Measurements from ENCODE around the gene ANKRD1. TPM values are rescaled to one million over a fixed set of nuclear protein-coding genes. Genes with fewer than 3 reads are reported as not detected.

The ANKRD1 gene
- total and polyA plus RNA-seq, 2 donors (not counting 1 experiment from before 2014, with no cell fraction given): under 0.01 to 13.1 TPM

DNA sequence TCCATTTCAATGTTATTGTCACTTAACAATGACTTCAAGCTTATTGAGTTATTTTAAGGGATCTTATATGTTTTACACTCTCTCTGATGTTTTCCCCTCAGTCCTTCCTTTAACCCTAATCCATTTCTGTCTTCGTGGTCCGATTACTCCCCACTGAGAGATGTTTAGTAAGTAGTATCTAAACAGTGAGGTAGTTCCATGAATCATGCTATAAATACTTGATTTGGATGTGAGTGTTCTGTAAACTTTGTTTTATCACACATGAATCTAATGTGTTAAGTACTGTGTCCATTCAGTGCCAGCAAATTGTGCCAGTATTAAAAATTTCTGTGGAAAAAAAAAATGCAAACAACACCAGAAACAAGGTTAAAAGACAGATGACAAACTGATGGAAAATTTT is 30.5 kb downstream of the ANKRD1 start:
- peaks cover 4% of the 10 kb centered on the region for H3K4me1 ChIP-seq (ENCODE audit: control insufficient read depth, extremely low read depth, insufficient read depth, low read length)
- peak in 1 of 2 donors; percentile 36 for DNase-seq (ENCODE audit: low read depth in 2 of 2)

DNA sequence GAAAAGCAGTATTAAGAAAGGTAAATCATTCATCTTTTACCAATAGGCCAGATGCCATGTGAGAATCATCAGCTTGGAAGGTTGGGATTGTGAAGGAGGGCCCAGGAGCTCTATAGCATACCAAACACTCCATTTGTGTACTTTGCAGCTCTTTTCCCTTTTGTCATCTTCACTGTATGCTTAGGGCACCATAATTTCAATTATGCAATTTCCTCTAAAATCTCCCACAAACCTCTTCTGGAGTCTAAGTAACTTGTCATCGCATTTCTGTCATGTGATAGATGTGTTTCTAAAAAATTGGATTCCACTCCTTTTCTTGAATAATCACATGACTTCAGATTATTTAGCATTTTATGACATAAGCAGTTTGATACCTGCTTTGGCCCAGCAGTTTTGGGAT is 31.3 kb downstream of the ANKRD1 start:
- DNase-seq (ENCODE audit: low read depth in 2 of 2): no peak
- no peaks in the 10 kb centered on the region for H4K20me1 ChIP-seq (ENCODE audit: control insufficient read depth, extremely low read depth, insufficient read depth, low read length)
- H3K9me3 ChIP-seq (ENCODE audit: control insufficient read depth, insufficient read depth, low read depth, low read length): no peaks in the 10 kb centered on the region
- H3K9ac ChIP-seq (ENCODE audit: insufficient read depth, low read length): no peak overlapping the region
- TF ChIP-seq, protein P1, sequence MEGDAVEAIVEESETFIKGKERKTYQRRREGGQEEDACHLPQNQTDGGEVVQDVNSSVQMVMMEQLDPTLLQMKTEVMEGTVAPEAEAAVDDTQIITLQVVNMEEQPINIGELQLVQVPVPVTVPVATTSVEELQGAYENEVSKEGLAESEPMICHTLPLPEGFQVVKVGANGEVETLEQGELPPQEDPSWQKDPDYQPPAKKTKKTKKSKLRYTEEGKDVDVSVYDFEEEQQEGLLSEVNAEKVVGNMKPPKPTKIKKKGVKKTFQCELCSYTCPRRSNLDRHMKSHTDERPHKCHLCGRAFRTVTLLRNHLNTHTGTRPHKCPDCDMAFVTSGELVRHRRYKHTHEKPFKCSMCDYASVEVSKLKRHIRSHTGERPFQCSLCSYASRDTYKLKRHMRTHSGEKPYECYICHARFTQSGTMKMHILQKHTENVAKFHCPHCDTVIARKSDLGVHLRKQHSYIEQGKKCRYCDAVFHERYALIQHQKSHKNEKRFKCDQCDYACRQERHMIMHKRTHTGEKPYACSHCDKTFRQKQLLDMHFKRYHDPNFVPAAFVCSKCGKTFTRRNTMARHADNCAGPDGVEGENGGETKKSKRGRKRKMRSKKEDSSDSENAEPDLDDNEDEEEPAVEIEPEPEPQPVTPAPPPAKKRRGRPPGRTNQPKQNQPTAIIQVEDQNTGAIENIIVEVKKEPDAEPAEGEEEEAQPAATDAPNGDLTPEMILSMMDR (conservative IDR thresholded peaks at IDR 0.05 in 1 of 2, IDR thresholded peaks at IDR 0.05 in 1 of 2; ENCODE audit: low read depth in 1 of 2, low read length in 2 of 2): no peak
- no peak for TF ChIP-seq EZH2 (IDR thresholded peaks at IDR 0.05; ENCODE audit: low read length, missing control alignments)
- peaks cover 5% of the 10 kb centered on the region for H3K4me1 ChIP-seq (ENCODE audit: control insufficient read depth, extremely low read depth, insufficient read depth, low read length)
- peaks cover 7% of the 10 kb centered on the region for H3K36me3 ChIP-seq (ENCODE audit: control insufficient read depth, insufficient read depth, low read length)
- no peak overlapping the region for H2AFZ ChIP-seq (ENCODE audit: low read length)
- no peaks in the 10 kb centered on the region for H3K79me2 ChIP-seq (ENCODE audit: control insufficient read depth, insufficient read depth, low read length)
- peak overlapping the region; percentile 7 for H3K4me2 ChIP-seq (ENCODE audit: extremely low read depth, insufficient read depth, low read length)
- no peak overlapping the region for H3K4me3 ChIP-seq (replicated peaks in 1 of 4; ENCODE audit: control extremely low read depth in 1 of 4, insufficient read depth in 1 of 4, low read depth in 3 of 4, low read length in 4 of 4)
- no peak overlapping the region for H3K27ac ChIP-seq (ENCODE audit: insufficient read depth, low read length)
- H3K27me3 ChIP-seq (ENCODE audit: control insufficient read depth, insufficient read depth, low read length): no peaks in the 10 kb centered on the region

More for the DNA sequence above, 30.5 kb downstream of the ANKRD1 start:
- Histone ChIP-seq H4K20me1 (ENCODE audit: control insufficient read depth, extremely low read depth, insufficient read depth, low read length) (no peaks in the 10 kb centered on the region), H3K27ac (ENCODE audit: insufficient read depth, low read length) (no peak overlapping the region), H3K9me3 (ENCODE audit: control insufficient read depth, insufficient read depth, low read depth, low read length) (no peaks in the 10 kb centered on the region), H3K27me3 (ENCODE audit: control insufficient read depth, insufficient read depth, low read length) (no peaks in the 10 kb centered on the region), H3K9ac (ENCODE audit: insufficient read depth, low read length) (no peak overlapping the region), H3K4me3 (replicated peaks in 1 of 4; ENCODE audit: control extremely low read depth in 1 of 4, insufficient read depth in 1 of 4, low read depth in 3 of 4, low read length in 4 of 4) (no peak overlapping the region), H3K4me2 (ENCODE audit: extremely low read depth, insufficient read depth, low read length) (no peak overlapping the region), H3K79me2 (ENCODE audit: control insufficient read depth, insufficient read depth, low read length) (no peaks in the 10 kb centered on the region), H3K36me3 (ENCODE audit: control insufficient read depth, insufficient read depth, low read length) (peaks cover 7% of the 10 kb centered on the region), H2AFZ (ENCODE audit: low read length) (no peak overlapping the region)
- TF ChIP-seq, protein P1 (conservative IDR thresholded peaks at IDR 0.05 in 1 of 2, IDR thresholded peaks at IDR 0.05 in 1 of 2; ENCODE audit: low read depth in 1 of 2, low read length in 2 of 2): no peak
- no peak for TF ChIP-seq EZH2 (IDR thresholded peaks at IDR 0.05; ENCODE audit: low read length, missing control alignments)

DNA sequence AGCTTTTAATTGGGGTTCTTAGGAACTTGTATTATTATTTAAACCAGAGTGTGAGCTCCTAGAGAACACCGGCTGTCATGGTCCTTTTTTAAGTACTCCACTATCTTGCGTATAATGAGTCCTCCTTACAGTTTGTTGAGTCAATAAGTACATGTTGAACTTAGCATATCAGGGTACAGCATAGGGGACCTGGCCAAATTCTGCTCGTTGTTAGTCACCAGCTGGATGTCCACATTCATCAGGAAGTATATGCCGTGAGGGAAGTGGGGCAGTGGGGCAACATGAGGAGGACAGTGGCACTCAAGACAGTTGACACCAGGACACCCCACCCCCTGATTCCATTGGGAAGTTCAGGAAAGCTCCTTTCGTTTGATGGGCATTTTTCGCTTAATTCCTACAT is 32.5 kb downstream of the ANKRD1 start:
- Histone ChIP-seq H2AFZ (ENCODE audit: low read length) (no peak overlapping the region), H3K36me3 (ENCODE audit: control insufficient read depth, insufficient read depth, low read length) (peaks cover 6% of the 10 kb centered on the region), H3K9ac (ENCODE audit: insufficient read depth, low read length) (no peak overlapping the region), H3K9me3 (ENCODE audit: control insufficient read depth, insufficient read depth, low read depth, low read length) (no peaks in the 10 kb centered on the region), H3K79me2 (ENCODE audit: control insufficient read depth, insufficient read depth, low read length) (no peaks in the 10 kb centered on the region), H4K20me1 (ENCODE audit: control insufficient read depth, extremely low read depth, insufficient read depth, low read length) (no peaks in the 10 kb centered on the region), H3K4me2 (ENCODE audit: extremely low read depth, insufficient read depth, low read length) (no peak overlapping the region), H3K4me3 (replicated peaks in 1 of 4; ENCODE audit: control extremely low read depth in 1 of 4, insufficient read depth in 1 of 4, low read depth in 3 of 4, low read length in 4 of 4) (no peak overlapping the region), H3K27me3 (ENCODE audit: control insufficient read depth, insufficient read depth, low read length) (no peaks in the 10 kb centered on the region), H3K27ac (ENCODE audit: insufficient read depth, low read length) (no peak overlapping the region), H3K4me1 (ENCODE audit: control insufficient read depth, extremely low read depth, insufficient read depth, low read length) (peaks cover 7% of the 10 kb centered on the region)
- TF ChIP-seq, protein P1 (conservative IDR thresholded peaks at IDR 0.05 in 1 of 2, IDR thresholded peaks at IDR 0.05 in 1 of 2; ENCODE audit: low read depth in 1 of 2, low read length in 2 of 2): no peak
- TF ChIP-seq EZH2 (IDR thresholded peaks at IDR 0.05; ENCODE audit: low read length, missing control alignments): no peak
- no peak for DNase-seq (ENCODE audit: low read depth in 2 of 2)

Data from fibroblast of lung (primary cell).